T1000 (cell line): Measurements from ENCODE around the gene GALNTL6.

Experiments
- DNase-seq: peaks from one replicate; lab custom pipeline; 2025; ENCODE audit warnings: mixed read lengths; lab: John Stamatoyannopoulos, UW

Gene GALNTL6

DNA sequence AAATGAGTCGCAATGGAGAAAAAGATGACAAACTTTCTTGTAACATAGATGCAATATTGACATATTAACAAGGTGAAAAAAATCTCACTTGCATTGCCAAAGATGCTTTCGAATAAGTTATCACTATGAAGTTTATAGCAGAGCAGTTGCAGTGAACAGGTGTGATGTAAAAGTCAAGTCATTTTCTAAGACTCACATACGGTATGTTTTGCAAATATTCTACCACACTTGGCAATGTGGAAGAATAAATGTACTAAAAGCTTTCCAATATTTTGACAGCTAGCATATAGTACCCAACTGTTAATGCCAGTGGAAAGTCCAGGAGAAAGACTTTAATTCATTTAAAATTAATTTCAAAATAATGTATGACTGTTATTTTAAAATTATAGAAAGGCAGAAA is 76.5 kb downstream of the GALNTL6 start:
- no peak for DNase-seq

DNA sequence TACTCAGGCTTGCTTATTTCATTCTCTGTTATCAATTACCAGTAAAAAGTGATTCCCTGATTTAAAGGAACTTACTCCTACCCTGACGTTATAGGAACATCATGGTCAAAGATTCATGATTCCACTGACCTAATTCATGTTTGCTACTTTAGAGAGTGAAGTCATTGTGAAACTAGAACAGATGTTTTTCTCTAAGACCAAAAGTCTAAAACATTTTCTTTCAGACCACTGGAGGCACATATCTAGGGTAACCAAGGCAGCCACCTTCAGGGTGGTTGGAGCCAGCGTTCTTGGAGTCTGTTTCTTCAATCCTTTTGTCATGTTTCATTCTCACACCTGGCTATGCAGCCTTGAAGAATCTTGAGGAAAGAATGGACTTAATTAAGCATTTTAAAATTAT is 77.8 kb downstream of the GALNTL6 start:
- DNase-seq: no peak

DNA sequence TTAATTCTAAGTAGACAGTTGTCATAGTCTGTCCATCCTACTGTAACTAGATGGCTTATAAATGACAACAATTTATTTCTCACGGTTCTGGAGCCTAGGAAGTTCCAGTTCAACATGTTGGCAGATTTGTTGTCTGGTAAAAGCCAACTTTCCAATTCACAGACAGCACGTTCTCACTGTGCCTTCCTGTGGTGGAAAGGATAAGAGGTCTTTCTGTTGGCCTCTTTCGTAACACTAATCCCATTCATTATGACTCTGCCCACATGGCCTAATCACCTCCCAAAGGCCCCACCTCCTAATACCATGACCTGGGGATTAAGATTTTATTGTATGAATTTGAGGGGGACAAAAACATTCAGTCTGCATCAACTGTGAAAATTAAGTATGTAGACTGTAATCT is 83.2 kb downstream of the GALNTL6 start:
- no peak for DNase-seq

DNA sequence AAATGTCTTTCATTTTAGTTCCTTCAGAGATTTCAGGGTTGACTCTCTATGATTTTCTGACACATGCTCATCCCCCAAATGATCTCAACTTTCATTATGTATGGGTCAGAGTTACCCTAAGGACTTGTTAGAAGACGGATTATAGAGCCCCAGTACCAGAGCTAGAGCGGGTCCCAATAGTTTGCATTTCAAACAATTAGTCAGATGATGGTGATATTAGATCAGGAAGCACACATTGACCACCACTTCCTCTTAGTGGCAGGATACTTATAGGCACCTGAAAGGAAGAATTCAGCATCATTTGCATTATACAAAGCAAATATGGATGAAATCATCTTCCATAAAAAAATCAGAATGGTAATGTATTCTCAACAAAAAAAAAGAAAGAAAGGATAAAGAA is 106.1 kb downstream of the GALNTL6 start:
- DNase-seq: no peak

DNA sequence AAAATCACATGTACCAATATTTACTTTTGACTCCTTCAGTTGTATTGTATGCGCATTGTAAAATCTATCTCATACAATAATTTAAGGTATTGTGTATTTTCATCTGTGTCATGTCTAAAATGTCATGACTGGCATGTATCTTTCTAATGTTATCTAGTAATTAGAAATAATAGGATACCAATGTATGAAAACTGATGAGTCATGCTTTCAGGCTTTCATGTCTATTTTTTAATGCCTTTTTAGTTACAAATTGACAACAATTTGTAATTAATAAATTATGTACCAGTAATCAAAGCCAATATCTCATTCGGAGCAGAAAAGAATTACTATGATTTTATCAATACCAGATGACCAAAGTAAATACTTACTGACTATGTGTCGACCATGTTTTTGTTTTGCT is 107.7 kb downstream of the GALNTL6 start:
- DNase-seq: no peak

DNA sequence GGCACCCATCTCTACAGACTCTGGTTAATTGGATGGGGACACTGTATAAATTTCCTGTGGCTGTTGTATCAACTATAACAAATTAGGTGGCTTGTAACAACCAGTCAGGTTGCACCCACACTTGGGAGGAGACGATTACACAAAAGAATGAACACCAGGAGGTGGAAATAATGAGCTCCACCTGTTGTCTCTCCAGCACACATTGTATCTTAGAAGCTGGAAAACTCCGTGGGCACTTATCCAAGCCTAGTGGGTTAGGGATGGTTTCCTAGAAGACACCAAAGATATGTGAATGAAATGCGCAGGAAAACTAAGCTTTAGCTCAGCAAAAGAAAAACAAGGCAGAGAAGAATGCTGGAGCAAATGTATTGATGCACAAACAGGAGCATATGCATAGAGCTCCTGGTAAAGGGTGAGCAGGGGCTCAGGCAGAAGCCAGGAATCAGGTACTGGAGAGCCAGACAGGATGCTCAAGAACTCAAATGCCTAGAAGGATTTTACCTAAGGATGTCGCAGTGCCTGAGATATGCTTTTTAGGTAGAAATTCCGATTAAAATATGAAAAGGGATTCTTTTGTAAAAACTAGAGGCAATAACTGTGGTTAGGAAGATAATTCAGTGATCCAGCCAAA is 111.7 kb downstream of the GALNTL6 start:
- DNase-seq: no peak

DNA sequence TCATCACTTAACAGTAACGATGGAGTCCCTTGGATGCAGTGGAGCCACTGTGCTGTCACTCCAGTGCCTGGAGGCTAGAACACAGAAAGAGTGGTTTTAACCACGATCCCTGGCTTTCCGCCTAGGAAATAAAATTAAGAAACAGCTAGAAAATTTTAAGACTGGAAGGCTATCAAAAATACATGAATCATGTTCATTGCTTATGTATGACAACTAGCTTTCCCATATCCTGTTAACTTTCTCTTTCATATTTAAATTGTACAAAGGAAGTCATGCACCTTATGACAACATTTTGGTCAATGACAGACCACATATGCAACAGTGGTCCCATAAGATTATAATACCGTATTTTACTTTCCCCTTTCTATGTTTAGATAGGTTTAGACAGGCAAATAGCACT is 115.1 kb downstream of the GALNTL6 start:
- no peak for DNase-seq

DNA sequence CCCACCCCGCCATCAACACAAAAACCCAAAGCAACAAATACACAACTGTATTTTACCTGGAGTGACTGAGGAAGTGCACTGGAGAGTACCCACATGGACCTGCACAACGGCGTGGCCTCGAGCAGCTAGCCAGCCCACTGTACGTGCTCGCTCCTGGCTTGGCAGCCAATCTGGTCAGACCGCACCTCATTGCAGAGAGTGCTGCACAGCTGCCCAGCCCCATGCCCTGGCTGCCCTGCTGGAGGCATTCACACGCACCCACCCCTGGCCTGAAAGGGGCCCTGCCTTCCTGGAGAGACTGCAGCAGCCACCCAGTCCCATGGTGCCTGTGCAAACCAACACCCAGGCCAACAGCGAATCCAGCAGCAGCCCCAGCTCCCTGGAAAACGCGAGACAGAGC is 116.3 kb downstream of the GALNTL6 start:
- DNase-seq: no peak

DNA sequence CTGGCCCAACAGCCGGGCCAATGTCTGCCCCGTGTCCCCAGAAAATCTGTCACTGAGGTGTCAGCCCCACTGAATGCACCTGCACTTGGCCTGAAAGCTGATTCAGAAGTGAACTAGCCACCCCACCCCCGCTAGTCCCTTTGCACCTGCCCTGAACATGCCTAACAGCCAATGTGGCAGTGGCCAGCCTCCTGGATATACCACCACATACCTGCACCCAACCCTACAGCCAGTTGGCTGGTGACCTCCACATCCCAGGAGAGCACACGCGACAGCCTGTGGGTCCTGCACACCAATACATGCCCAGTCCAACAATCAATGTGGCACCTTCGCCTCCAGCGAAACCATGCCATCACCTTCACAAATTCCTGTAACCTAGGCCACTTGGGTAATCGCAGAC is 116.7 kb downstream of the GALNTL6 start:
- no peak for DNase-seq

DNA sequence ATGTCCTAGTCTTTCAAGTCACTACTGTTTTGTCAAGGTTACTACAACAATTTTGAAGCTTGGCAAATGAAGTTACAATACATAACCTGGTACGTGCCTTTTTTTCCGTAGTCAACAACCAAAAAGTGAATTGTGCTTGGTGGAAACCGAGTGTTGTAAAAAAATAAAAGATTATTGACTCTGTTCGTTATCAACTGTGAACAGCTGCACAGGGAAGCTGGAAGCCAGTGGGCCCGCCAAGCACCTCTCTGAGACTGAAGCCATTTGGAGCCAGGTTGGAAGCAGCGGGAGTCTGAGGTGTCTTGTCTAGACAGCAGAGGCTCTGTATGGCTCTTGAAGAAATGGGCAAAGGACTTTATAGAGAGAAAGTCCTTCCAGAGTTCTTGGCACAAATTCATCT is 119.0 kb downstream of the GALNTL6 start:
- no peak for DNase-seq

DNA sequence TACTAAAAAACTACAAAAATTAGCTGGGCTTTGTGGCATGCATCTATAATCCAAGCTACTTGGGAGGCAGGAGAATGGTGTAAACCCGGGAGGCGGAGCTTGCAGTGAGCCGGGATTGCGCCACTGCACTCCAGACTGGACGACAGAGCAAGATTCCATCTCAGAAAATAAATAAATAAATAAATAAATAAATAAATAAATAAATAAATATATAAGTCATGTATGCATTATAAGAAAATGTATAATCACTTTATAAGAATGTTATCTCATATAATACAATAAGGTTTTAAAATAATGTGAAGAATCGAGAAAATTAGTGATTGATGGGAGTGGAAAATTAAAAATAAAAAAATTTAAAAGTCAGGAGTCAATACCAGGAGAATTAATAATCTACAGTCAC is 127.5 kb downstream of the GALNTL6 start:
- DNase-seq: no peak

DNA sequence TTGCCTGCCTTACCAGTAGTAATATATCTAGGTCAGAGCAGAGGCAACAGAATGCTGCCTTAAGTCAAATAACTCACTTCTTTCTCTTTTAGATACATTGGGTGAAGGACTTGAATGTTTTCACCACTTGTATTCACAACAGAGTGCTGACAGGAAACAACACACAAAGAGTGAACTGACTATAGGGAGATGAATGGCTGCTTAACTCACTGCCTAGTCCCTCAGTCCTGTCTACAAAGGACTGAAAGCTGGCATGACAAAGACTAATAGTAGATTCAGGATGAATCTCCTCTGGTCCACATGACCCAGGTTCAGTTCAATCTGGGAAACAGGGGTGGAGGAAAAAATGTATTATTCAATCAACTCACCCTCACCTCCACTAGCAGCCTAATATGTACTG is 134.2 kb downstream of the GALNTL6 start:
- no peak for DNase-seq

DNA sequence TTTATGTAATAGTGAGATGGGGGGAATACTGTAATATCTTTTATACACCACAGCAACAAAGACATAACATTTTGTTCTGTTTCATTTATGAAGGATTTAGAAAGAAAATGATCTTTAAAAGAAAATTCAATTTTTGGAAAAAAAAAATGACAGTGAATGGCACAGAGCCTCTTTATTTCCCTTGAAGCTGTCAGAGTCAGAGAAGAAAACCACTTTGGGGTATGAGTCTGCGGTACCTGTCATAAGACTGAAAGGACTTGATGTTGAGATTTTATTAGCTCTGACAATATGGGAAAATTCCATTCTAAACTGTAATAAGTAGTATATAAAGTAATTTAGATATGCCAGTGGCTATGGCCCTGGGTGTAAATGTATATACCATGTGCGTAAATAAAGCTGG is 134.8 kb downstream of the GALNTL6 start:
- no peak for DNase-seq

DNA sequence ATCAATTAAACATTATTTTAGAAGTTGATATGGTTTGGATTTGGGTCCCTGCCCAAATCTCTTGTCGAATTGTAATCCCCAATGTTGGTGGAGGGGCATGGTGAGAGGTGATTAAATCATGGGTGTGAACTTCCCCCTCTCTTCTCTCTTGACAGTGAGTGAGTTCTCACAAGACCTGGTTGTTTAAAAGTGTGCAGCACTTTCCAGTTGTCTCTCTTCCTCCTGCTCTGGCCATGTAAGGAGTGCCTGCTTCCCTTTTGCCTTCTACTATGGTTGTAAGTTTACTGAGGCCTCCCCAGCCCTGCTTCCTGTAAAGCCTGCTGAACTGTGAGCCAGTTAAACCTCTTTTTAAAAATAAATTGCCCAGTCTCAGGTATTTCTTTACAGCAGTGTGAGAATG is 141.4 kb downstream of the GALNTL6 start:
- DNase-seq: no peak

DNA sequence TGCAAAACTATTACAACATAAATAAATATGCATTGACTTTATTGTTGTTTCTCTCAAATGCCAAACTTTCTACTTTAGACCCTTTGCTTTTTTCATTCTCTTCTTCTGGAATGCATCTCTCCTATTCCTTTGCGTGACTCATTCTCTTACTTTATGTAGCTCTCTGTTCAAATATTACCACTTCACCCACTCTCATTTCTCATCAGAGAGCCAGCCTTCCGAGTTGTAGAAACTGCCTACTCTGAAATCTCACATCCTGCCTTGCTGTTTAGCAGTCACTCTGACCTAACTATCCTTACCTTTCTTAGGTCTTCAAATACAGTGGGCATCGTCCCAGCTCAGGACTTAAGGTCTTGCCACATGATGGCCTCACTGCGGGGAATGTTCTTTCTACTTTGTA is 143.5 kb downstream of the GALNTL6 start:
- no peak for DNase-seq

DNA sequence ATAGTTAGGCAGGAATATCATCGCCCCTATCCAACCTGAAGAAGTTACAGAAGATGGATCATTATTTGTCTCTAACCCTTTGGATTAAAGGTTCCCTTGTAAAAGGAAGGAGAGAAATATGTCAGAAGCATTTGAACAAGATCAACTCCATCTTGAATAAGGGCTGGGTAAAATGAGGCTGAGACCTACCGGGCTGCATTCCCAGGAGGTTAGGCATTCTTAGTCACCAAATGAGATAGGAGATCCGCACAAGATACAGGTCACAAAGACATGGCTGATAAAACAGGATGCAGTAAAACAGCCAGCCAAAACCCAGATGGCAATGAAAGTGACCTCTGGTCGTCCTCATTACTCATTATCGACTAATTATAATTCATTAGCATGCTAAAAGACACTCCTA is 148.9 kb downstream of the GALNTL6 start:
- DNase-seq: no peak

DNA sequence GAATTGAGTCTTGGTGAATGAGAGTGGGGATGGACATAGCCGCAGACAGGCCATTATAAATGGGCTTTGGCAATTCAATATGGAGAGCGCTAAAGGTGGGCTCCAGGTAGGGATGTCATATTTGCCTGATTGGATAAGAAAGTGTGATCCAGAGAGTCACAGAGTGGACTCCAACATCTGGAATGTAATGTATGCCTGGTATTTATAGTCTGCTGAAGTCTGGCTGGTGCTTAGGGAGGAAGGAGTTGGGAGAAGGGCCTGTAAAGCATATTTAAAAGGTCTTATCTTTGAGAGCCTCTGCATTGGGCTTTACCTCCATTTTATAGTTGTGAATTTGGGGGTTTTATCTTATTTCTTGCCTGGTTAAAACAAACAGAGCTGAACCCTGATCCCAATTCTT is 153.2 kb downstream of the GALNTL6 start:
- DNase-seq: no peak

DNA sequence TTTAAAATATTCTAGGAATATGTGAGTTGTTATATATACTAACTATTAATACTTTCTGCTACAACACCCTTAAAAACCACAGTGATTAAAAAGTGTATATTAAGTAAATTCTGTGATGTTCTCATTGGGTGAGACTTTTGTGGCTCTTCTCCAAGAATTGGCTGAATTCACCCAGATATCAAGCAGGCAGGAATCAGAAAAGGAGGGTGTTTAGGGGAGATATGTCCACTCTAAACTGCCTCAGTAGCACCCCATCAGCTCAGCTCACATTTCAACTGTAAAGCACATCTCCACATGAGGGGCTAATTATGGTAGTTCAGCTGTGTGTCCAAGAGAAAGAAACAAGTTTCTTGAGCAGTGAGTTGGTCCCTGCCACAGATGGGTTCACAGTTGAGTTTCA is 165.0 kb downstream of the GALNTL6 start:
- no peak for DNase-seq

DNA sequence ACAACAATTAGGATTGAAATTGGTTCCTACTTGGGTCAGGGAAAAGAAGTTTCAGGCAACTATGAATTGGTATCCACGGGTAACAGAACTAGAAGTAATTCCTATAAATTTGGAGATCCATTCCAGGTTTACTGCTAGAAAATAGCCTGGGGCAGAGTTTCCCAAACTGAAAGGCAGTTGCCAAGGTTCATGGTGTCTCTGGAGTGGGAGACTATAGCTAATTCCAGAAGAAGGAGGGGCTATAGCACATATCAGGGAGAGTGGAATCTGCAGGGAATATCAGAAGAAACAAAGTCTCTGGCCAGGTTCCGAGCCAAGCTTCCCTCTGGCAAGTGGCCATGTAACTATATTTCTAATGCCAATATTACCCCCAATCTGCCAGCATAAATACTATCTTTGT is 166.3 kb downstream of the GALNTL6 start:
- no peak for DNase-seq

DNA sequence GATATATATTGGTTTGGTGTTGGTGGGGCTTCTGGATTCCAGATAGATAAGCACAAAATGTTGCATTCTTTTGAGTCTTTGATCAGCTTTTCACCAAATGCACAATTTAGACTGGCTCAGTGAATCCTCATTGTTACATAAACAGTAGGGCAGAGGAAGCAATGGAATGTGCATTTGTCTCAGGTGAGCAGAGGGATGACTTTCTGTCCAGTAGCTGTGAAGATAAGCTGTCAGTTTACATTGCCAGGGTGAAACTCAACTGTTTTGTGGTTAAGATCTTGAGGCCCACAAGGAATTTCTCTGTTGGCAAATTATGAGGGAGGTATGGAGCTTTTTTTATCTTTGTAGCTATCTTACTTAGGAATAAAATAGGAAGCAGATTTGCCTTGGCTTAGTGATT is 168.0 kb downstream of the GALNTL6 start:
- no peak for DNase-seq

DNA sequence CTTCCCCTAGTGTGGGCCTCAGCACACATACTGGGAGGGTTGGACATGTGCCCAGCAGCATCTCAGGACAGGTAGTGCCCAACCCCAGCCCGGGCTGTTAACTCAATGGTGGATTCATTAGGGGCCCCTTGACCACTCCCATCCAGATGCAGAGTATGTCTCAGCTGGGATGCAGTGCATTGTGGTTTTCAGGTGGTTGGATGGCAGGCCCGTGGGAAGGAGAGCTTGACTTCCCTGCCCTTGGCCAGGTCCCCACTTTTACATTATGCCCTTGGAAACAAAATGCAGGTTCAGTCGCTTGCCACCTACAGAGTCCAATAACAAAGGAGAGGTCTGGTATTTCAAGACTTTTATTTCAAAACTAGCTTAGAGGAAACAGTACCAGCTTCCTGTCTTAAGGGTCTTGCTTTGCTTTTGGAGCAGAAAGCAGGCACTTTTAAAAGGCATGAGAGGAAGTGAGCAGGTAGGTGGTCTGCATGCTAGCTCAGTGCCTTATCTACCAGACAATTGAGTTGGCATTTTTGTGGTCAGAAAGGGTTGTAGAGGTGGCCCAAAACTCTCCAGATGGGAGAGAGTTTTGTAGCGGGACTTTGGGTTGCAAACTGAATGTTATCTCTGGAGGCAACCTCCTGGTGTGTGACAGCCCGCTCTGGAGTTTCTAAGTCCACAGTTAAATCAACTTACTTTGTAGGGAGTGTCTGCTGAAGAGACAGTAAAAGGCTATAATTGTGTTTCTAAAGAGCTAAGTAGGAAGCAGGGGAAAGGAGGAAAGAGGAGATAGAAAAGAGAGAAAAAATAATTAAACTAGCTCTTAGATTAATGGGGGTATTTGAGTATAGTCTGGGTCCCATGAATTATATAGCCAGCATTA is 171.0 kb downstream of the GALNTL6 start:
- no peak for DNase-seq

DNA sequence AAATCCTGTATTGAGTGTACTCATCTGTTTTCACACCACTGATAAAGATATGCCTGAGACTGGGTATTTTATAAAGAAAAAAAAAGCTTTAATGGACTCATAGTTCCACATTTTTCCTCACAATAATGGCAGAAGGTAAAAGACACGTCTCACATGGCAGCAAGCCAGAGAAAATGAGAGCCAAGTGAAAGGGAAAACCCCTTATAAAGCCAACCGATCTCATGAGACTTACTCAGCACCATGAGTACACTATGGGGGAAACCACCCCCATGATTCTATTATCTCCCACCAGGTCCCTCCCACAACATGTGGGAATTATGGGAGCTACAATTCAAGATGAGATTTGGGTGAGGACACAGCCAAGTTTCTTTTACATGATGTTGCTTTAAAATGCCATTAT is 171.9 kb downstream of the GALNTL6 start:
- DNase-seq: peak; percentile 1

DNA sequence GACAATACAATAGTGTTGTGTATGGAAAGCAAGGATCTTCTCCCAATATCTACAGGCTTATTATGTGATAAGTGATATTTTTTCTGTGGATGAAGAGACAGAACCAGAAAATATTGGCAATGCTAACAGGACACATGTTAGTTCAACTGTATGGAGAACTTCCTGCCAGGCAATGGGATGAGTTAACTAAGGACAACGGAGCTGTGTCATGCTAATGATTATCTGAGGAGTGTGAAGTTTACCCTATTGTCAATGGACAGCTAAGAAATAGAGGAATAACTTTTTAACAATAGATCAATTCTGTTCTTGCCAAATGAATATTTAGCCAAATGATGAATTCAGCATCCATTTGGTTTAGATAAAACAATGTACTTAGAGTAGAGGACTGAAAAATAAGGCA is 180.0 kb downstream of the GALNTL6 start:
- no peak for DNase-seq

DNA sequence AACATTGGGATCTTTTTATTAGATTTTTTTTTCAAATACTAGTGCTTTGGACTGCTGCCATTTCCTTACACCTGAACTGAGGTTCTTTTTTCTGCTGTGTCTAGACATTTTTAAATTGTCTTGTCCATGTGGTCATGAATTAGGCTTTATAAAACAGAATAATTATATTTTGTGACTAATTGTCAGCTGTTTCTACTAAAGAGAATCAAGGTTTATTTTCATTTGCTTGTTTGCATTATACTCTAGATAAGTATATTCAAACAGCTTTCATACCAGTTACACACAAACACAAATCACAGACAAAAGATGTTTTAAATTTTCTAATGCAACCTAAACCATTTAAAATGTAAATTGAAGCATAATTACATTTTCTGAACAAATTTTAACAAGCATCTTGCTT is 194.7 kb downstream of the GALNTL6 start:
- no peak for DNase-seq
